B cell (primary cell): ENCODE measurements around the gene TSPAN18.

ENCODE experiments used
- CTCF ChIP-seq: fragments of 200-600 bp; IDR thresholded peaks from one replicate; pipeline ENCODE4 v1.8.0; 2022; ENCODE audit warnings: antibody characterized with exemption, mild to moderate bottlenecking
- EZH2 ChIP-seq: IDR thresholded peaks from 2 replicates; pipeline ENCODE4 v1.6.1; 2012; ENCODE audit warnings: borderline replicate concordance, low read depth, mild to moderate bottlenecking, moderate library complexity, low read length; ENCODE audit not compliant: insufficient read depth, poor library complexity, severe bottlenecking

GRCh38 chr11:44799012-44799411 is 72.2 kb downstream of the TSPAN18 start:
- no peak for TF ChIP-seq CTCF
- no peak for TF ChIP-seq EZH2
